ENCODE measurements around the gene ACSF3.
A peak's percentile ranks its signal among the peaks of the same experiment; 100 is the strongest.

Gene ACSF3

DNA sequence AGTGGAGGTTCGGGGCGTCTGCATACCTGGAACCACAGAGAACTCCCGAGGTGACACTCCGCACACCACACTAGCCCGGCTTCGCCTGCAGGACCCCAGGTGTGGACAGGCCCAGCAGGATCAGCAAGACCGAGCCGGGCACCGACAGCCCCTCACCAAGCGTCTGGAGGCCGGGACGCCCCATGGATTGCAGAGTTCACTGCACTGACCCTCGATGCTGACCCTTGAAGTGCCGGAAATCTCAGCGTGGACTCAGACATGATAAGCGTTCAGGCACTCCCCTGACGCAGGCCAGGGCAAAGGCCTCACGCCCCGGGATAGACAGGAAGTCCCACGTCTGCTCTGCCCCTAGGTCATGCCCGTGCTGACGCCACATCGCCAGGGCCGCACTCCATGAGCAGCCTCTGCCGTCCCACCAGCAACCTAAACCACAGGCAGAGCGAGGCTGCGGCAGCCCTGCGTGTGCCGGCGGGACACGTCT, 26.0 kb downstream of the ACSF3 start:
- intact Hi-C loops (cut with DNase I): no loop called here
- DNase-seq: peak in 4 of 10 donors; percentile 23 to 81 (median 68)

DNA sequence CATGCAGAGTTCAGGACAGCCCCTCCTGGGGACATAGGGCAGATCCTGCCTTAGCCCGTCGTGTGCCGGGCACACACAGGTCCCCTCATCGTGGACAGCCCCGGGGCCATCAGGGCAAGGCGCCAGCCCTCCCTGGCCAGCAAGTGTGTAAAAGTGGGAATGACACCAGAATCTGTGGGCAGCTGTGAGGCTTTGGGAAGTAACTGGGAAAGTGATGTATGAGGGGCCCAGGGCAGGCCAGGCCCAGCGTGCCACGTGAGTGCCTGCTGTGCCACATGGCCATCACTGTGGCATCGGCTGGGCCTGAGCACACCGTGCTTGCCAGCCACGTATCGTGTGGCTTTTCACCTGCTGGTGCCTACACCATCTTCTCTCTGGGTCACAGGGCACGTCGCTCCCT, 26.6 kb downstream of the ACSF3 start:
- DNase-seq: peak in 3 of 10 donors; percentile 10 to 62 (median 42)
- intact Hi-C loops (cut with DNase I): no loop called here

DNA sequence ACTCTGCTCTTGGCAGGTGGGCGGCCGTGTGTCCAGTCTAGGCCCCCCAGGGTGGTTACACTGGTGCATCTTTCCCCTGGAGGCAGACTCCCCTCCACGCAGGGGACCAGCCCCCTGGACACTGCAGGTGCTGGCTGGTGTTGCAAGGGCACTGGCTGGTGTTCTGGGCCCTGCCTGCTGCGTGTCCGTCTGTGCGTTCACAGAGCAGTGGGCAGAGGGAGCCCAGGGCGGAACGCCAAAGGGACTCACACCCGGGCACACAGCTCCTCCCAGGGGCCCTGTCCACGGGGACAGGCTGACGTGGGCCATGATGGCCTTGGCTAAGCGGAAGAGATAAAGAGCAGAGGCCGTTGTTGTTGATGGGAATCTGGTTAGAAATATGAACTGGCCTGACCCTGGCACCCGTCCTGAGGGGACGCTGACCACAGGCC, 27.3 kb downstream of the ACSF3 start:
- peak in 4 of 10 donors; percentile 20 to 74 (median 62) for DNase-seq
- intact Hi-C loops (cut with DNase I): no loop called here

DNA sequence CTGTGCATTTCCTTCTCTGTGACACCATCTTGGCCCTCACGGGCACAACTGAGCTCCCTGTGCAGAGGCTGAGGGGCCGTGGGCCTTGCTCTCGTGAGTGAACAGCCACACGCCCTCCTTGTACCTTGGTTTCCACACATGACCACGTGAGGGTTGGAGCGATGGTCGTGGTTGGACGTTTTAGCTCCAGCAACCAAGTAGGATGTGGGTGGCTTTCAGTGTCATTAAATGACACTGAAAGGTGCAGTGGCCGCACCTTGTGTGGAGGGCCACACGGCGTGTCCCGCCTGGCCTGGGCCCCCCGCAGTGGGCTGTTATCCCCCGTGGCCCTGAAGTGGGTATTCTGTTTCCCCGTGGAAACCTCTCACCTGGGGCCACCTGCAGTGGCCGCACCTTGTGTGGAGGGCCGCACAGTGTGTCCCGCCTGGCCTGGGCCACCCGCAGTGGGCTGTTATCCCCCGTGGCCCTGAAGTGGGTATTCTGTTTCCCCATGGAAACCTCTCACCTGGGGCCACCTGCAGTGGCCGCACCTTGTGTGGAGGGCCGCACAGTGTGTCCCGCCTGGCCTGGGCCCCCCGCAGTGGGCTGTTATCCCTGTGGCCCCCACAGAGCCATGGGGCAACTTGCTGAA, 28.2 kb downstream of the ACSF3 start:
- intact Hi-C loops (cut with DNase I): no loop called here
- DNase-seq: peak in 4 of 10 donors; percentile 11 to 38 (median 28)

DNA sequence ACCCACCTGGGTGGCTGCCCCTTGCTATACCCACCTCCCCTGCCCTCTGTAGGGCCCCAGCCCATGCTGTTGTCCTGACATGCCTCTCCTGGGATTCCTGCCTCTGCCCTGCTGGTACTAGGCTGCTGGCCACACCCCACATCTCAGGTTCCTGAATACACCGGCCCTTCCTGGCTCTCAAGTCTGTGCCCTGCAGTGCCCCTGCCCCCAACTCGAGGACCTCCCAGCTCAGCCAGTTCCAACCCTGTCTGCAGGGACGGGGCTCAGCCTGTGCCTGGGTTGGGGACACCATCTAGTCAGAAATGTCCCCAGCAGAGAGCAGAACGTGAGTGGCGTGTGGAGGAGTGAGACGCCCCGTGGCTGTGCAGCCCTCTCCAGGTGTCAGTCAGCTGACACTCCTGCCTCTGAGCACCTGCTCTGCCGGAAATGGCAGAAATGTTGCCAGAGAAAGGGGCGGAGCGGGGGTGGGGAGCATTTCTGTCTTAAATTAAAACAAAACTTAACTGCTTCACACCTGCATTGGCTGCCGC, 28.7 kb downstream of the ACSF3 start:
- intact Hi-C loops (cut with DNase I): no loop called here
- peak in 4 of 10 donors; percentile 14 to 74 (median 62) for DNase-seq

DNA sequence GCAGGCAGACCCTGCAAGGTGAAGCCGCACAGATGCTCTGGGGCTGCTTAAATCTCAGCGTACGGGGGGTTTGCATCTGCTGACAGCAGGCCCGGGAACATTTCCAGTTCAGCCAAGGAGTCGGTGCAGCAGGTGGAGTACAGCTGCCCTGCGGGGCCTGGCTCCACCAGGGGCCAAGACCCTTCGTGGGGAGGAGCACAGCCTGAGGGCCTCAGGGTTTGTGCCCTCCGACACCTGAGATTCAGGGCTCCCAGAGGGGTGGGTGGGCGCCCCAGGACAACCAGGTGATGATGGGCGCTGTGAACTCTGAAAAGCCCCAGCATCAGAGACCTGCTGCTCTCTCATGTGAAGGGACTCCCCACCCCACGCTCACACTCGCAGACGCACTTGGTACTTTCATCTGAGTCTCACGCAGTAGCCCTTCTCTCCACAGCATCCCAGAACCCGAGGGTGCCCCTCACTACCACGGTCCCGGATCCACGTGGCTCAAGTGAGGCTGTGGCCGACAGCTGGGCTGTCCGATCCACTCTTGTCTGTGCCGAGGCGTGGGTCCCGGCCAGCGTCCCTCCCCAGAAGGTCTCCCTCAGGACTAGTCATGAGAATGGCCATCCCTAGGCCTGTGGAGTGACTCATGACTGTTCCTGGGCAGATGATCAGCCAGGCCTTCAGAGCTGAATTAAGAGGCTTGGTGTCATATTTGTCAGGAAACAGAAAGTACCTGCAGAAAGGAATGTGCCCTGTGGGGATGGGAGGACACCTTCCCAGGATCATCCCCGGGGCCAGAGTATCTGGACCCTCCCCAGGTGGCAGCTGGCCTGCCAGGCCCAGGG, 29.6 kb downstream of the ACSF3 start:
- DNase-seq: peak in 4 of 10 donors; percentile 13 to 61 (median 42)
- intact Hi-C loops (cut with DNase I): no loop called here

DNA sequence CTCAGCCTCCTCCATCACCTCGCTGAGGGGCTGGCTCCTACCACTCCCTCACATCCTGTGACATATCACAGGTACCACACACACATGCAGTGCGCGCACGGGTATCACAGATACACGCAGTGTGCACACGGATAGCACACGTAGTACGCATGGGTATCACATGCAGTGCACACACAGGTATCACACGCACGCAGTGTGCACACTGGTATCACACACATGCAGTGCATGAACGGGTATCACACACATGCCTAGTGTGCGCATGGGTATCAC, 30.1 kb downstream of the ACSF3 start:
- peak in 4 of 10 donors; percentile 21 to 63 (median 33) for DNase-seq
- intact Hi-C loops (cut with DNase I): no loop called here

DNA sequence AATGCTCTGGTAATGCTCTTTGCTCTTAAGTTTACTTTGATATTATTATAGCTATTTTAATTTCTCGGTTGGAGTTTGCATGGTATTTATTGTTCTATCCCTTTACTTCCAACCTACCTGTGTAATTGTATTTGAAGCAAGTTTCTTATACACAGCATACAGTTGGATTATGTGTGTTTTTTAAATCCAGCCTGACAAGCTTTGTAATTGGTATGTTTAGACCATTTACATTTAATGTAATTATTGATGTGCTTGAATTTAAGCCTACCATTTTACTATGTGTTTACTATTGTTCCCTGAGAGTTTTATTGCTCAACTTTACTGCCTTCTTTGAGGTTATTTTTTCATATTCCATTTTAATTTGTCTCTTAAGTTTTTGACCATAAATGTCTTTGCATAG, 35.7 kb downstream of the ACSF3 start:
- DNase-seq: no peak
- intact Hi-C loops (cut with DNase I): no loop called here

DNA sequence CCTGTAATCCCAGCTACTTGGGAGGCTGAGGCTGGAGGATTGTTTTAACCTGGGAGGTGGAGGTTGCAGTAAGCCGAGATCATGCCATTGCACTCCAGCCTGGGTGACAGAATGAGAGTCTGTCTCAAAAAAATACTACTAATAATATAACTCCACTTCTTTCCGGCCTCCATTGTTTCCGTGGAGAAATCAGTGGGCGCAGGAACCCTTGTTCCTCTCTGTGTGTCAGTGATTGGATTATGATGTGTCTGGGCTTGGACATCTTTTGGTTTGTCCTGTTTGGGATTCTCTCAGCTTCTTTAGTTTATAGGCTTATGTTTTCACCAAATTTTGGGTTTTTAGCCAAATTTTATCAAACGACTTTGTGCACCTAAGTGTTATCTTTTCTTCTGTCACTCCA, 36.8 kb downstream of the ACSF3 start:
- no peak for DNase-seq
- intact Hi-C loops (cut with DNase I): no loop called here

DNA sequence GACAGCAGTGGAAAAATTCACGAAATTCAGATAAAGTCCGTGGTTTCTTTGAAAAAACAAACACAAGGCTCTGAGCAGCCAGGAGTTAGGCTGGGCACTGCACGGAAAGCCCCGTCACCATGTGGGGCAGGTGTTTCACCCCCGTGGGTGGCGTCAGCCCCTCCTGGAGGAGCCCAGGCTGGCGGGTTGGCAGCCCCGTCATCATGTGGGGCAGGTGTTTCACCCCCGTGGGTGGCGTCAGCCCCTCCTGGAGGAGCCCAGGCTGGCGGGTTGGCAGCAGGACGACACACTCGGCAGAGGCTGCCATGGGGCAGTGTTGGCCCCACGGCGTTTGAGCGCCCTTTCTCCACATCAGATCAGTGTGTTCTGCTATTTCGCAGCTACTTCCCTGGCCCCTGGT, 38.1 kb downstream of the ACSF3 start:
- intact Hi-C loops (cut with DNase I): no loop called here
- DNase-seq: peak in 3 of 10 donors; percentile 4 to 71 (median 54)

DNA sequence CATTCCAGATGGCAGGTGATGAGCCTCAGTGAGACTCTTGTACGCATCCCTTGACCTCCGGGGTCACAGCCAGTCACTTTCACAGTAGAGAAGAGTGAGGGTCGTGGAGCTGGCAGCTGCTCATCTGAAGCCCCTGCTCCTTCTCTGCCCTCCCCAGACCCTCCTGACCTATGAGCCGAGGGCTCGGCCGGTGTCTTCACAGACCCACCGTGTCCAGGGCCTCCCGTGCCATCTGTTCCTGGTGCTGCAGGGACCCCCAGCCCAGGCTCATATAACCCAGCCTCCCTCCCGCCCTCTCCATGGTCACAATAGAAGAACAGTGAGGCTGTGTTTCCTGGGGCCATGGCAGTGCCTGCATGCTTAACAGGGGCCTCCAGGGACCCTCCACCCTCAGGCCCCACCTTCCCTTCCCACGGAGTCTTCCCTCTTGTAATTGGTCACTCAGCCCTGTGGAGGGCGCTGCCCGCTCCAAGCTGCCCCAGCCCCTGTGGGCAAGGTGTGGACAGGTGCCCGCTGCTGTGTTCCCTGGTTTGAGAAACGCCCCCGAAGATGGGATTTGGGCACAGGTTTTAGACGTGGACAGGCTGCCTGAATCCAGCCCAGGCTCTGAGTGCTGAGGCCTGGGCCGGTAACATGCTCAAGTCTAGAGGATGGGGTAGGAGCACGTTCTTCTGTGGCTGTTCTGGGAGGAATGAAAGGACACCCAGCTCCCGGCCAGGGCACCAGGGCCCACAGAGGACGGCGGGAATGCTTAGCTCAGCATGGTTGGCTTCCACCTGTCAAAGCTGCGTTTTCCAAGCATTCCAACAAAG, 38.7 kb downstream of the ACSF3 start:
- peak in 4 of 10 donors; percentile 15 to 72 (median 59) for DNase-seq
- intact Hi-C loops (cut with DNase I): no loop called here

DNA sequence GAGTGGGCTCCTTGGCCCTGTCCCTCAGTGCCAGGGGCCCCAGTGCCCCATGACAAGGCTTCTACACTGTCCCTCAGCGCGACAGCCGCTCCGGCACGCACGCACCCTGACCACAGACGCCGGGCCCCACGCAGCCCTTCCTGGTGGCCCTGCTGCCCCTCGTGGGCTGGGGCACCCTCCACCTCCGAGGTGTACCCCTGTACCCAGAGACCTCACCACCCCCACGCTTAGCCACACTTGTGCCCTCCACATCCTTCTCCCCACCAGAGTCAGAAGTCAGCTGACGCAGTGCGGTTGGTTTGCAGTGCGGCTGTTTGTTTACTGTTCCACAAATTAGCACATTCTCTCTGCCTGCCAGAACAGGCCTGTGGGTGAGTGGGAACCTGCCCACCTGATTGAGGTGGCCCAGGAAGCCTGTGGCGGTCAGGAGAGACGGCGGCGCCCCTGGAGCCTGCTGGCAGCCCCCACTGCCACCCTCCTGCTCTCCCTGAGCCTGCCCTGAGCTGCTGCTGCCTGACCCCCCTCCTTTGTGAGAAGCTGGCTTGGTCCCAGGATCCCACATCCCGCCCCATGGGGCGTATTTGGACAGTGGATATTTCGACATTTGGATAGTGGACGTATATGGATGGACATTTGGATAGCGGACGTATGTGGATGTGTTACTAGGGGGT, 39.9 kb downstream of the ACSF3 start:
- DNase-seq: peak in 4 of 10 donors; percentile 16 to 70 (median 45)
- intact Hi-C loops (cut with DNase I): no loop called here

DNA sequence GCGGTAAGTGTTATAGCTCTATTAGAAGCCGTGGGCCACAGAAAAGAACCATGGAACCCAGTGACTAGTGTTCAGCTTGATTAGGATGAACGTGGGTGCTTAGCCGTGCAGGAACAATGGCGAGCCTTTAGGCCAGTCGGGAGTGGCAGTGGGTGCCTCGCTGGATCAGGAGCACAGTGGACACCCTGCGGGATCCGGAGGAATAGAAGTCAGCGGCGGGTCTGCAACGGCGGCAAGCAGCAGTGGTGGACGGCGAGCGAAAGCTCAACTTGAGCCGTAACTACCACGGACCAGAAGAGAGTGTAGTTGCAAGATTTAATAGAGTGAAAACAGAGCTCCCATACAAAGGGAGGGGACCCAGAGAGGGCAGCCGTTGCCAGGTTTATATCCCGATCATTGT, 40.6 kb downstream of the ACSF3 start:
- DNase-seq: peak in 2 of 10 donors; percentile 44 to 59

DNA sequence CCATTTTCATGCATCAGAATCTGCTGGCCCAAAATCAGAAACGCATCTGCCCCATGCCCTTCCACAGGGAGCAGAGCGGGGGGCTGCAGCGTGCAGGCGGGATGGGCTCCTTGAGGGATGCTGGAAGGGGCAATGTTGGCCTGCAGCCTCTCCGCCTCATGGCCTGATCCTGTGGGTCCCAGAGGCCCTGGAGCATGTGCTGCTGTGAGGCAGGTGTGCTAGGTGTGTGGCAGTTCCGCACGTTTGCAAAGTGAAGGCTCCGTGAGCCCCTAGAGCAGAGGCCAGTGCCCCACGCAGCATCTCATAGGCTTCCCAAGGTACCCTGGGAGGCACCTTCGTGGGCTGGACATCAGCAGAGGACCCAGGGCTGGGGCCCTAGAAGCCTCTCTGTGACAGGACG, 41.5 kb downstream of the ACSF3 start:
- intact Hi-C loops (cut with DNase I): no loop called here
- peak in 2 of 10 donors; percentile 24 to 52 for DNase-seq

More for the DNA sequence above, 40.6 kb downstream of the ACSF3 start:
- intact Hi-C loops (cut with DNase I): no loop called here

DNA sequence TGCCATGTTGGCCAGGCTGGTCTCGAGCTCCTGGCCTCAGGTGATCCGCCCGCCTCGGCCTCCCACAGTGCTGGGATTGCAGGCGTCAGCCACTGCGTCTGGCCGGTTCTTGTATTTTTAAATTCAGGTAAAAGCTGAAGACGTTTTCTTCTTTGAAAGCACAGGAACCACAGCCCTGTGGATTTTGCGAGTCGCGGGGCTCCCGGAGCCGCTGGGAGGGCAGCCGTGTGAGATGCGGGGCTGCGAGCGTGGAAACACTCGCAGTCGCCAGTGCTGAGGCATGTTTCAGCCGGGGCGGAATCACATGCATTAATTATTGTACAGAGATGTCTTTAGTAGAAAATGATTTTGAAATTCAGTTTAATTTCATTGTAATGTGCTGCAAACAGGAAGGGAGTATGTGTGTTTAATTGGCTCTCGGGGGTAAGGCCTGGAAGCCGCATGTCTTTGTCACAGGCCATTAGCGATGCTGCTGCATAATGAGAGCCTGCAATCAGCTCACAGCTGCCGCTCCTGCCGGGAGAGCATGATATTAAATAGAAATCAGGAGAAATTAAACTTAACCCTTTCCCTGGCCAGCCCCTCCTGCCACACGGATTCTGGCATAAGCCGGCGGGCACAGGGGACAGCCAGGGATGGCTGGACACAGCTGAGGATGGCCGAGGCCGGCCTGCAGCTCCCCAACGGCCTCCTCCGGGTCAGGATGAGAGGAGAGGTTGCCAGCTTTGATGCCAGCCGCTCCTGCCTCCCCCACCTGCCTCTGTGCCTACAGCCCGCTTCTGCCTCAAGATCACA, 42.5 kb downstream of the ACSF3 start:
- peak in 4 of 10 donors; percentile 26 to 80 (median 66) for DNase-seq
- intact Hi-C loops (cut with DNase I): no loop called here

DNA sequence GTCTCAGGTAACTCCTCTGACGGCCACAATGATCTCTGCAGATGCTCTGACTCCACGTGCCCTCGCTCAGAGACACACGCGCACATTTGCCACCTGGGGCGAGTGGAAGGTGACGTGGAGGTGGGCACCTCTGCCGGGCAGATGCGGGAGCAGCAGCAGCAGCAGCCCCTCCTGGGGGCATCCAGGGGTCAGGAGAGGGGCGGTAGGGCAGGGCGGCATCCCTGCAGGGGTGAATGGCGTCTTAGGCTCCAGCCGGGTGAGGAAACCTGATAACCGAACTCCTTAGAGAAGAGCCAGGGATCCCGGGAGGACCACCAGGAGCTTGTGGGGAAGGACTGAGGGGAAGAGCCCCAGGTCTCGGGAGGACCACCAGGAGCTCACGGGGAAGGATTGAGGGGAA, 43.3 kb downstream of the ACSF3 start:
- intact Hi-C loops (cut with DNase I): no loop called here
- DNase-seq: peak in 2 of 10 donors; percentile 8 to 69

DNA sequence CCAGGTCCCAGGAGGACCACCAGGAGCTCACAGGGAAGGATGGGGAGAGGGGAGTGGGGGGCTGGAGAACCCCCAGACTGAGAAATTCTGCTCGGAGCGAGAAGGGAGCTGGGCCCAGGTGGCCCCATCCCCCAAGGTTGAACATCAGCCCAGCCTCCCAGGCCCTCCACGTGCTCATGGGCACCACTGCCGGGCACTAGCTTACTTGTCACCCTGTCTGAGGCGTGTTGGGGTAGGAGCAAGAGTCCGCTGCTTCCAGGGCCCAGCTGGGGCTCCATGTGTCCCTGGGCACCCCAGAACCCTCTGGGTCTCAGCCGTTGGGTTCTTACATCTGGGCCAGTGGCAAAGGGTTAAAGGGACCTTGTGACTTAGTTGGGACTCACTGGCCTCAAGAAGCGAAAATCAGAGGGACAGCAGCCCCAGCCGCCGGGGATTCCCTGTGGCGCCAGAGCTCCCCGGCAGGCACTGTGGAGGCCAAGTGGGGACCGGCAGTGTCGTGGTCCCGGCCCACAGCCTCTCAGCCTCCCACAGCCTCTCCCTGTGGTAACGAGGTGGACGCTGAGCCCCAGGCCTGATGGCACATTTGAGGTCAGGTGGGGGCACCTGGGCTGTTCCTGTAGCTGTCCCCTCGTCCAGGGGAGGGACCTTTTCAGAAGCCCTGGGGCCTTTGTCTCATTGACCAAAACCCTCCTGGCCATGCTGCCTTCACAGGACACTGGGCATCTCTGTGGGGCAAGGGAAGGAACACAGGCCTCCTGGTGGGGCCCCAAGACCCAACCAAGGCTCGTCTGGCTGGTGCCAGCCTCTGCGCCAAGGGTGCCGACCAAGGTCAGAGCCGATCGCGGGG, 44.2 kb downstream of the ACSF3 start:
- intact Hi-C loops (cut with DNase I): no loop called here
- peak in 4 of 10 donors; percentile 11 to 70 (median 38) for DNase-seq

DNA sequence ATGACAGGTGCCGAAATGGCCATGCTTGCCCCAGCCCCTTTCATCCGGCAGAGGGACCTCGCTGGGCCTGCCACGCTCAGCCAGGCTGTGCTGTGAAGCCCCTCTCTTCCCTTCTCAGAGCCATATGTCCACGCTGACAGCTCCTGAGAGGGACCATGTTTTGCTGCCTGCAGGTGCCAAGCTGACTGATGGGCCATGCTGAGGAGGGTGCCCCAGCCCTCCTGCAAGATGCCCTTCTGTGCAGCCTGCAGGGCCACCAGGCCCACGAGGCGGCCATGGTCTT, 44.8 kb downstream of the ACSF3 start:
- DNase-seq: peak in 3 of 10 donors; percentile 44 to 57 (median 56)
- intact Hi-C loops (cut with DNase I): no loop called here

Data from posterior cingulate gyrus (tissue), 11 donors.